Testis (tissue), 2 donors: ENCODE data around the gene JAKMIP2.

Experiments
- CTCF ChIP-seq, 3 experiments: fragments of 450-650 bp in 2 of 3; fragments of 200-600 bp in 1 of 3; sonication (generic) in 1 of 3; IDR thresholded peaks; one replicate each; pipeline ENCODE4 v1.5.1; 2016 to 2019; ENCODE audit warnings: antibody characterized with exemption in 3 of 3, mild to moderate bottlenecking in 2 of 3, moderate library complexity in 1 of 3
- POLR2A ChIP-seq: fragments of 450-650 bp; IDR thresholded peaks from one replicate; pipeline ENCODE4 v1.6.1; 2017; ENCODE audit warnings: antibody characterized with exemption, mild to moderate bottlenecking, moderate library complexity

GRCh38 chr5:147759441-147759840 lies 23.1 kb downstream of the JAKMIP2 start:
- TF ChIP-seq POLR2A = no peak
- no peak for TF ChIP-seq CTCF (IDR thresholded peaks at IDR 0.05)
